GM19397 (cell line): ENCODE results near the gene GJB5.
"Not testable (repeated sequence)": the region's sequence is repeated elsewhere in the genome, so short reads cannot be mapped to it uniquely, and the experiment has no call there.

Experiments used
- ATAC-seq: cut with Tn5 transposase; IDR thresholded peaks from one replicate; pipeline ENCODE4 v1.9.1; 2021; ENCODE audit warnings: mild to moderate bottlenecking, moderate library complexity; ENCODE audit not compliant: unreplicated experiment

The GJB5 gene

DNA sequence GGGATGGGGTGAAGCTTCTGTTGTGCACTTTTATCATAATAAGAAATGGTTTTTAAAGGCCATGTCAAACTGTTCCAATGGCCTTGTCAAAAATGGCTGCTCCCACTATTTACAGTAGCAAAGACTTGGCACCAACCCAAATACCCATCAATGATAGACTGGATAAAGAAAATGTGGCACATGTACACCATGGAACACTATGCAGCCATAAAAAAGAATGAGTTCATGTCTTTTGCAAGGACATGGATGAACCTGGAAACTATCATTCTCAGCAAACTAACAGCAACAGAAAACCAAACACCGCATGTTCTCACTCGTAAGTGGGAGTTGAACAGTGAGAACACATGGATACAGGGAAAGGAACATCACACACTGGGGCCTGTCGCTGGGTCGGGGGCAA, 18.3 kb downstream of the GJB5 start:
- ATAC-seq: not testable (repeated sequence)

DNA sequence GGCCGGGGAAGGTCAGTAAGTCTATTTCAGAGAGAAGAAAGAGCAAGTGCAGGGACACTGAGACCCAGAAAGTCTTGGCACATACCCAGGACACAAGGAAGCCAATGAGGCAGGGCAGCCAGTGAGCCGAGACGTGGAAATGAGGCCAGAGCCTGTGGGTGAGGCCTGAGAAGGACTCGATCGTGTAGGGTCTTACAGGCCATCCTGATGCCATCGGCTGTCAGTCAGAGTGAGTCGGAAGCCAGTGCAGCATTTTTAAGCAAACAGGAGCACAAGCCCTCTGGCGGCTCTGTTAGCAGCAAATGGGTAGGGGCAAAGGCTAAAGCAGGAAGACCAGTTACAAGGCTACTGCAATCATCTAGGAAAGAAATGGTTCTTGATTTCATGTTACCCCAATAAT, 20.1 kb downstream of the GJB5 start:
- ATAC-seq: no peak

GRCh38 chr1:34776911-34777310, 22.1 kb downstream of the GJB5 start:
- no peak for ATAC-seq

DNA sequence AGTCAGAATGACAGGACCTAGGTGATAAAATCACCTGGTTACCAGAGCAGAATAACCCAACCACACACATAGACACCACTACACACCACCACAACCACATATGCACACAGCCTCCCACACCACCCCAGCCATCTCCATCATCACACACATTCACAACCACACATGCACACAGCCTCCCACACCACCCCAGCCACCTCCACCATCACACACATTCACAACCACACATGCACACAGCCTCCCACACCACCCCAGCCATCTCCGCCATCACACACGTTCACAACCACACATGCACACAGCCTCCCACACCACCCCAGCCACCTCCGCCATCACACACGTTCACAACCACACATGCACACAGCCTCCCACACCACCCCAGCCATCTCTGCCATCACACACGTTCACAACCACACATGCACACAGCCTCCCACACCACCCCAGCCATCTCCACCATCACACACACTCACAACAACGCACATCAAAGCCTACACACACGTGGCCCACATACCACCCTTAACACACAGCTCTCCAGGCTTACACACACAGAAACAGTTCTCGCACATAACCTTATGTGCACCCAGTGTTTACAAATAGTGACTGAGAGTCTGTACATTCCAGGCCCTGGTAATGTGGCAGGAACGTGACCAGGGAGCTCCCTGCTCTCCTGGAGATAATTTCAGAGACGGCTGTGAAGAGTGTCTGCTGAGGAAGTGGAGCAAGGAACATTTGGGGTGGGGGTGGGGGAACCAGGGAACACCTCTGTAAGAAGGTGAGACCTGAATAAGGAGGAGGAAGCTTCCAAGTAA, 22.9 kb downstream of the GJB5 start:
- no peak for ATAC-seq

DNA sequence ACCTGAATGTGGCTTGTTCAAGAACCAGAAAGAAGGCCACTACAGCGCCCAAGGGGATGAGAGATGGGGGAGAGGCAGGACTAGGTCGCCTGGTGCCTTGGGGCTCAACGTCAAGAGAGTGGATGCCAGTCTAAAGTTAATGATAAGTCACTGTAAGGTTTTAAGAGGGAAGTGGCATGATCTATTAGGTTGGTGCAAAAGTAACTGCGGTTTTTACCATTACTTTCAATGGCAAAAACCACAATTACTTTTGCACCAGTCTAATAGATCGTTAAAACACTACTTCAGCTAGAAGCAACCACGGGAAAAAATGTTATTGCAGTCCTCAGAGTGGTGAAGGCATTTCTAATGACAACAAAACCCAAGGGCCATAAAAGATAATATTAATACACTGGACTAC, 23.5 kb downstream of the GJB5 start:
- no peak for ATAC-seq

GRCh38 chr1:34779005-34779404, 24.2 kb downstream of the GJB5 start:
- ATAC-seq: no peak

GRCh38 chr1:34779526-34779925, 24.7 kb downstream of the GJB5 start:
- no peak for ATAC-seq

DNA sequence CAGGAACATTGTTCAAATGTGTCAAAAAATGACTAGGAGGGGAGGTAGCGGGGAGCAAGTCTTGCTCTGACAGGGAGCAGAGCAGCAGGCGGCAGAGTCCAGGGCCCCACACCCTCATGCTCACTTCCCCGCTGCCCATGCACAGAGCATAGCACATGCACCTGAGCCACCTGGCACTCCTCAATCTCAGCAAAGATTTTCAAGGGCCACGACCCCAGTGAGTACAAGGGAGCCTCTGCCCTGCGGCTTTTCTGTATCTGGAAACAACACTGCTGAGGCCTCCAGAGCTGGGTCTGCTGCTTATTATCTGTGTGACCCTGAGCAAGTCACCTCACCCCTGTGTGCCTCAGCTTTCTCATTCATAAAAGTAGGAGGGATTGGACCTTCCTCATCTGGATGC, 25.1 kb downstream of the GJB5 start:
- ATAC-seq: no peak

DNA sequence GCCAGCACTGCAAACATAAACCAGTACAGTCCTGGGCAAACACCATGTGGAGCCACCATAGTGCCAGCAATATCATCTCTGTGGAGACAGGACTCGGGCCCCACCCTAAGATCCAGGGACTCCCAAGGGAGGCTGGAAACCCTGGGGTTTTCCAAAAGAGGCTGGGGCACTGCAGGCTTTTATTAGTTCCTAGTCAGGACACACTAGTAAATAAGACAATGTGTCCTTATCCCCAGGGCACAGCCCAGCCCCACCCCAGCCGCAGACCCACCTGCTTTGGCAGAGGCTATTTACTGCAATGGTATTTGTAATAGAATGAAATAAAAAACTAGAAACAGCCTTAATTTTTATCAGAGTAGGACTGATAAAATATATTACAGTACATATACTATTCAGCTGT, 25.7 kb downstream of the GJB5 start:
- no peak for ATAC-seq

- no peak for ATAC-seq
Measured at GRCh38 chr1:34781071-34781843, 26.4 kb downstream of the GJB5 start, which contains the start of gene GJB3. Gene GJB3, plus strand, starts transcription at chr1:34781214. Its CDS starts 3,549 bp downstream, at chr1:34784763.

DNA sequence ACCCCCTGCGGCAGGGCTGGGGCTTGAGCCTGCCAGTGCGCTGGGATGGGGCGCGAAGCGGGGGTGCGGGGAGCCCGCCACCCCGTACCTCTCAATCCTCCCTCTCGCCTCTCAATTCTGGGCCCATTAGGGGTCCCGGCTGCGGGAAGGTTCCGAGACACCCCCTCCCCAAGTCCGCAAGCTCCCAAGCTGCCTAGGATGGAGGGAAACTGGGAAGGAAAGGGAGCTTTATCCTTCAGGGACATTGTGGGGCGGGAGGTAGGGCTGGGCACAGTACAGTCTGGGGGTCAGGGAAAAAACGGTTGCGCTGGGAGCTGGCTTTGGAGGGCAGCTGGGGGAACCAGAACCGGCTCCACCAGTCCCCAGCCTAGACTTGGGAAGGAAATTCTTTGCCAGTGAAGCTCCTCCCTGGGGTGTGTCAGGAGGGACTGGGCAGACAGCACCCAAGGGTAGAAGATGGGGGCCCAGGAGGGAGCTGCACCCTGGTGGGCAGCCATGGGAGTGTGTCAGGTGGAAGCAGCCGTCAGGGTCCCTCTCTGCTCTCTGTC, 27.1 kb downstream of the GJB5 start:
- ATAC-seq: no peak

DNA sequence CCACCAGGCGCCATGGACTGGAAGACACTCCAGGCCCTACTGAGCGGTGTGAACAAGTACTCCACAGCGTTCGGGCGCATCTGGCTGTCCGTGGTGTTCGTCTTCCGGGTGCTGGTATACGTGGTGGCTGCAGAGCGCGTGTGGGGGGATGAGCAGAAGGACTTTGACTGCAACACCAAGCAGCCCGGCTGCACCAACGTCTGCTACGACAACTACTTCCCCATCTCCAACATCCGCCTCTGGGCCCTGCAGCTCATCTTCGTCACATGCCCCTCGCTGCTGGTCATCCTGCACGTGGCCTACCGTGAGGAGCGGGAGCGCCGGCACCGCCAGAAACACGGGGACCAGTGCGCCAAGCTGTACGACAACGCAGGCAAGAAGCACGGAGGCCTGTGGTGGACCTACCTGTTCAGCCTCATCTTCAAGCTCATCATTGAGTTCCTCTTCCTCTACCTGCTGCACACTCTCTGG, 29.9 kb downstream of the GJB5 start:
- no peak for ATAC-seq

GRCh38 chr1:34785231-34785874, 30.5 kb downstream of the GJB5 start:
- ATAC-seq: no peak

GRCh38 chr1:34785875-34786470, 31.1 kb downstream of the GJB5 start:
- no peak for ATAC-seq

- ATAC-seq: no peak
Measured at GRCh38 chr1:34786521-34787325, 31.9 kb downstream of the GJB5 start.

GRCh38 chr1:34787461-34788420, 32.9 kb downstream of the GJB5 start:
- no peak for ATAC-seq

DNA sequence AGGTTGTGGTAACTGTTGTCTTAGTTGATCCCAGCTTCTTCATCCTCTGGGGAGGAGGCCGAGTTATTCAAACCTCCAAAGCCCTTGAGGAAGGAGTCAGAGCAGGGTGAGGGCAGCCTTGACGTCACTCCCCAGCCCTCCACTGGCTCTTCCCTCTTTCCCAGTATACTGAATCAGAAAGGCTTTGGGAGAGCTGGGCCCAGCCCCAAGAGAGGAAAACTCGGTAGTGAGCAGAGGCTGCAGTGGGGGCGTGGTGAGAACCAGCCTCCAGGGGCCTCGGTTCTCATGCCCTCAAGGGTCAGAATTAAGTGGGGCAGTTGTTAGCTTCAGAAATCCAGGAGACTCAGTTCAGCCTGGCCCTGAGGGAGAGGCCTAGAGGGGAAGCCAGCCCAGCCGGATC, 36.1 kb downstream of the GJB5 start:
- ATAC-seq: no peak

GRCh38 chr1:34792424-34792823, 37.6 kb downstream of the GJB5 start:
- ATAC-seq: no peak
